HUES48 (cell line): ENCODE measurements around the gene MOV10.
"Not testable (repeated sequence)": the region's sequence is repeated elsewhere in the genome, so short reads cannot be mapped to it uniquely, and the experiment has no call there.

Experiments used
- H3K27ac ChIP-seq: one replicate; pipeline ENCODE4 v1.7.0; 2013; ENCODE audit warnings: low read depth, low read length, inconsistent platforms
- H3K27me3 ChIP-seq: 2 replicates; pipeline ENCODE4 v1.6.1; 2013; ENCODE audit warnings: mild to moderate bottlenecking, low read length; ENCODE audit not compliant: control insufficient read depth, insufficient read depth
- H3K36me3 ChIP-seq: 2 replicates; pipeline ENCODE4 v1.6.1; 2013; ENCODE audit warnings: low read length; ENCODE audit not compliant: control insufficient read depth, insufficient read depth
- H3K4me1 ChIP-seq: 2 replicates; pipeline ENCODE4 v1.6.1; 2013; ENCODE audit warnings: mild to moderate bottlenecking, low read length; ENCODE audit not compliant: control insufficient read depth, insufficient read depth
- H3K4me3 ChIP-seq: 2 replicates; pipeline ENCODE4 v1.5.1; 2013; ENCODE audit warnings: mild to moderate bottlenecking, low read depth, low read length
- H3K9ac ChIP-seq: 2 replicates; pipeline ENCODE4 v1.6.1; 2013; ENCODE audit warnings: mild to moderate bottlenecking, low read depth, low read length, moderate library complexity
- H3K9me3 ChIP-seq: 2 replicates; pipeline ENCODE4 v1.6.1; 2013; ENCODE audit warnings: low read length; ENCODE audit not compliant: control insufficient read depth, insufficient read depth

Gene MOV10

GRCh38 chr1:112637254-112638109 is 37.0 kb upstream of the MOV10 start:
- H3K9ac ChIP-seq: no peak overlapping the region
- H3K4me3 ChIP-seq: no peak overlapping the region
- no peaks in the 10 kb centered on the region for H3K4me1 ChIP-seq
- H3K27ac ChIP-seq: no peak overlapping the region
- H3K36me3 ChIP-seq: no peaks in the 10 kb centered on the region
- H3K27me3 ChIP-seq: no peaks in the 10 kb centered on the region
- H3K9me3 ChIP-seq: peaks cover 5% of the 10 kb centered on the region; the same call in 1 of the 2 replicates

- Histone ChIP-seq H3K4me3 (no peak overlapping the region), H3K9ac (no peak overlapping the region), H3K27me3 (no peaks in the 10 kb centered on the region), H3K9me3 (peaks cover 5% of the 10 kb centered on the region; the same call in 1 of the 2 replicates), H3K4me1 (no peaks in the 10 kb centered on the region), H3K27ac (no peak overlapping the region), H3K36me3 (no peaks in the 10 kb centered on the region)
These were observed 36.4 kb upstream of the MOV10 start for GRCh38 chr1:112638110-112638428.

- not testable (repeated sequence) for H3K4me3 ChIP-seq, H3K27me3 ChIP-seq, H3K4me1 ChIP-seq, H3K27ac ChIP-seq, H3K9me3 ChIP-seq, H3K9ac ChIP-seq, H3K36me3 ChIP-seq
These were observed 34.0 kb upstream of the MOV10 start for GRCh38 chr1:112640437-112640836.

- H3K36me3 ChIP-seq: peaks cover 14% of the 10 kb centered on the region
- no peak overlapping the region for H3K9ac ChIP-seq
- H3K4me1 ChIP-seq: no peaks in the 10 kb centered on the region
- H3K27ac ChIP-seq: no peak overlapping the region
- no peaks in the 10 kb centered on the region for H3K27me3 ChIP-seq
- no peak overlapping the region for H3K4me3 ChIP-seq
- H3K9me3 ChIP-seq: peaks cover 5% of the 10 kb centered on the region; the same call in 1 of the 2 replicates
These were observed 31.4 kb upstream of the MOV10 start for GRCh38 chr1:112643080-112643479.

- H3K4me1 ChIP-seq: no peaks in the 10 kb centered on the region
- no peaks in the 10 kb centered on the region for H3K9me3 ChIP-seq
- H3K36me3 ChIP-seq: peaks cover 41% of the 10 kb centered on the region
- H3K4me3 ChIP-seq: no peak overlapping the region
- no peaks in the 10 kb centered on the region for H3K27me3 ChIP-seq
- no peak overlapping the region for H3K9ac ChIP-seq
- no peak overlapping the region for H3K27ac ChIP-seq
These were observed 28.2 kb upstream of the MOV10 start for GRCh38 chr1:112646225-112646624.

- H3K4me1 ChIP-seq: no peaks in the 10 kb centered on the region
- no peaks in the 10 kb centered on the region for H3K9me3 ChIP-seq
- H3K27ac ChIP-seq: no peak overlapping the region
- H3K4me3 ChIP-seq: no peak overlapping the region
- no peak overlapping the region for H3K9ac ChIP-seq
- no peaks in the 10 kb centered on the region for H3K27me3 ChIP-seq
- peaks cover 81% of the 10 kb centered on the region for H3K36me3 ChIP-seq
These were observed 23.3 kb upstream of the MOV10 start for GRCh38 chr1:112651205-112651604.

GRCh38 chr1:112665857-112666256 is 8.6 kb upstream of the MOV10 start:
- no peaks in the 10 kb centered on the region for H3K27me3 ChIP-seq
- no peaks in the 10 kb centered on the region for H3K9me3 ChIP-seq
- H3K4me1 ChIP-seq: peaks cover 1% of the 10 kb centered on the region; the same call in 1 of the 2 replicates
- H3K27ac ChIP-seq: no peak overlapping the region
- no peak overlapping the region for H3K9ac ChIP-seq
- H3K36me3 ChIP-seq: peaks cover 89% of the 10 kb centered on the region
- no peak overlapping the region for H3K4me3 ChIP-seq

- no peaks in the 10 kb centered on the region for H3K27me3 ChIP-seq
- no peak overlapping the region for H3K4me3 ChIP-seq
- H3K36me3 ChIP-seq: peaks cover 85% of the 10 kb centered on the region
- no peak overlapping the region for H3K9ac ChIP-seq
- no peaks in the 10 kb centered on the region for H3K9me3 ChIP-seq
- peaks cover 12% of the 10 kb centered on the region for H3K4me1 ChIP-seq
- no peak overlapping the region for H3K27ac ChIP-seq
These were observed 7.5 kb upstream of the MOV10 start for GRCh38 chr1:112666946-112667345.

GRCh38 chr1:112672009-112672408 is 2.5 kb upstream of the MOV10 start:
- Histone ChIP-seq H3K36me3 (peaks cover 45% of the 10 kb centered on the region), H3K27me3 (peaks cover 16% of the 10 kb centered on the region), H3K9me3 (no peaks in the 10 kb centered on the region), H3K4me1 (peaks cover 40% of the 10 kb centered on the region), H3K27ac (peak overlapping the region; percentile 83), H3K4me3 (no peak overlapping the region; the same call in 1 of the 2 replicates), H3K9ac (no peak overlapping the region)

GRCh38 chr1:112672842-112673241 is 1.6 kb upstream of the MOV10 start:
- H3K9me3 ChIP-seq: no peaks in the 10 kb centered on the region
- H3K36me3 ChIP-seq: peaks cover 37% of the 10 kb centered on the region
- H3K4me3 ChIP-seq: no peak overlapping the region
- peaks cover 40% of the 10 kb centered on the region for H3K4me1 ChIP-seq
- H3K9ac ChIP-seq: no peak overlapping the region
- H3K27me3 ChIP-seq: peaks cover 19% of the 10 kb centered on the region
- H3K27ac ChIP-seq: peak overlapping the region; percentile 74

GRCh38 chr1:112673592-112674439 is 643 bp upstream of the MOV10 start:
- Histone ChIP-seq H3K9me3 (no peaks in the 10 kb centered on the region), H3K36me3 (peaks cover 27% of the 10 kb centered on the region), H3K9ac (peak overlapping the region; percentile 76; the same call in 1 of the 2 replicates), H3K27ac (peak overlapping the region; percentile 87), H3K27me3 (peaks cover 19% of the 10 kb centered on the region), H3K4me1 (peaks cover 40% of the 10 kb centered on the region), H3K4me3 (peak overlapping the region; percentile 91)
